ENCODE data around the gene PPP2R2C.

GRCh38 chr4:6435010-6435409 is 37.4 kb downstream of the PPP2R2C start:
- TF ChIP-seq ZNF263 (CRISPR knock-in tag; IDR thresholded peaks at IDR 0.05; ENCODE audit: borderline replicate concordance) (no peak), RFX1 (IDR thresholded peaks at IDR 0.05) (no peak), PREB (CRISPR knock-in tag; IDR thresholded peaks at IDR 0.05) (no peak), PATZ1 (CRISPR knock-in tag; IDR thresholded peaks at IDR 0.05; ENCODE audit: borderline replicate concordance) (no peak), TAF1 (IDR thresholded peaks at IDR 0.05; ENCODE audit: control insufficient read depth, extremely low read depth, insufficient read depth, low read length, severe bottlenecking) (no peak), SNAPC5 (CRISPR knock-in tag; IDR thresholded peaks at IDR 0.05) (no peak), NFYB (IDR thresholded peaks at IDR 0.05; ENCODE audit: extremely low read depth, insufficient read length) (no peak), ID3 (CRISPR knock-in tag; IDR thresholded peaks at IDR 0.05) (no peak), ID3 (tag; IDR thresholded peaks at IDR 0.05) (no peak), TBL1XR1 (IDR thresholded peaks at IDR 0.05; ENCODE audit: low read length in 2 of 2) (no peak)
